HepG2 (cell line): Measurements from ENCODE around the gene DCAF4L1. TPM values are rescaled to one million over a fixed set of nuclear protein-coding genes. Genes with fewer than 3 reads are reported as not detected.

Experiments used
- ATAC-seq: fragments of 200-7000 bp; cut with Tn5 transposase; 3 replicates; pipeline ENCODE4 v1.9.1; 2020; ENCODE audit warnings: mild to moderate bottlenecking, moderate library complexity
- BruUV-seq: library from RNA; stranded (reverse); fragments of 400-500 nt; replicated peaks from 2 replicates; lab custom pipeline; 2021; lab: Mats Ljungman, UMichigan
- CTCF ChIA-PET: fragments of 300-600 bp; formaldehyde crosslinking; extraction: SDS; loops from one replicate; lab custom pipeline; 2021; ENCODE audit warnings: low total read pairs, inconsistent platforms, low intra/inter-chr PET ratio; lab: Yijun Ruan, JAX
- POLR2A ChIA-PET: fragments of 350-600 bp; sonication (Branson Sonifier 250); formaldehyde crosslinking; loops from one replicate; lab custom pipeline; 2020; ENCODE audit warnings: antibody characterized with exemption, inconsistent platforms; lab: Yijun Ruan, JAX
- DNase-seq: peaks from one replicate; pipeline ENCODE4 v3.0.0-alpha.2; 2015; ENCODE audit warnings: low spot score
- FAIRE-seq: peaks from 3 replicates; lab custom pipeline; 2011; peaks lifted over from hg19 to GRCh38; lab: Jason Lieb, UNC
- H2AFZ ChIP-seq: one replicate; pipeline ENCODE4 v1.6.1; 2011; ENCODE audit warnings: low read length, inconsistent platforms
- H3K27ac ChIP-seq: fragments of 300-600 bp; 3 replicates; pipeline ENCODE4 v1.8.0; 2011; ENCODE audit warnings: mixed run types, mild to moderate bottlenecking, mixed read lengths, low read length, inconsistent platforms; ENCODE audit not compliant: insufficient read depth; ENCODE audit errors: extremely low read length
- H3K27me3 ChIP-seq, 2 experiments: fragments of 200-600 bp in 1 of 2; 2 replicates in 1 of 2; 3 replicates in 1 of 2; pipeline versions ENCODE4 v1.6.0 to v1.8.0; 2011; ENCODE audit warnings: low read length in 2 of 2, mild to moderate bottlenecking in 2 of 2, moderate library complexity in 2 of 2, inconsistent platforms in 1 of 2; ENCODE audit not compliant: insufficient read depth in 2 of 2, control insufficient read depth in 1 of 2
- H3K36me3 ChIP-seq, 2 experiments: fragments of 200-600 bp in 1 of 2; replicated peaks in 1 of 2; 2 replicates in 1 of 2; 3 replicates in 1 of 2; pipeline versions ENCODE4 v1.5.1 to v1.8.0; 2011; ENCODE audit warnings: low read length in 2 of 2, inconsistent platforms in 1 of 2; ENCODE audit not compliant: insufficient read depth in 2 of 2, control insufficient read depth in 1 of 2
- H3K4me1 ChIP-seq: 2 replicates; pipeline ENCODE4 v1.5.1; 2012; ENCODE audit warnings: low read length, inconsistent platforms; ENCODE audit not compliant: insufficient read depth
- H3K4me2 ChIP-seq: 2 replicates; pipeline ENCODE4 v1.6.0; 2011; ENCODE audit warnings: low read depth, low read length, inconsistent platforms
- H3K4me3 ChIP-seq, 3 experiments: fragments of 200-600 bp in 1 of 3; sonication (generic), shearing (Covaris generic) in 1 of 3; replicated peaks in 1 of 3; 2 replicates each; pipeline ENCODE4 v1.5.1; 2011 to 2016; ENCODE audit warnings: low read length in 3 of 3, inconsistent platforms in 2 of 3, low read depth in 2 of 3, mild to moderate bottlenecking in 2 of 3, control low read depth in 1 of 3, mixed read lengths in 1 of 3; ENCODE audit not compliant: insufficient read depth in 1 of 3
- H3K79me2 ChIP-seq: one replicate; pipeline ENCODE4 v1.6.1; 2011; ENCODE audit warnings: low read length, inconsistent platforms; ENCODE audit not compliant: insufficient read depth
- H3K9ac ChIP-seq: 2 replicates; pipeline ENCODE4 v1.6.0; 2011; ENCODE audit warnings: mild to moderate bottlenecking, low read depth, low read length, inconsistent platforms; ENCODE audit not compliant: insufficient read depth
- H3K9me3 ChIP-seq: 2 replicates; pipeline ENCODE4 v1.5.1; 2012; ENCODE audit warnings: mild to moderate bottlenecking, low read length
- H4K20me1 ChIP-seq: 2 replicates; pipeline ENCODE4 v1.6.0; 2011; ENCODE audit warnings: inconsistent platforms, mild to moderate bottlenecking, low read length, moderate library complexity; ENCODE audit not compliant: insufficient read depth
- CTCF ChIP-seq: sonication (generic); formaldehyde crosslinking; IDR thresholded peaks from 2 replicates; pipeline ENCODE4 v1.5.0; 2020; ENCODE audit warnings: mild to moderate bottlenecking, missing genetic modification reagents, moderate library complexity
- MAFF ChIP-seq: IDR thresholded peaks from 2 replicates; pipeline ENCODE4 v1.6.1; 2011; ENCODE audit warnings: low read depth, low read length, improper control_type of control experiment
- MAFG ChIP-seq: sonication (generic); formaldehyde crosslinking; IDR thresholded peaks from 2 replicates; pipeline ENCODE4 v1.5.1; 2020; ENCODE audit warnings: mild to moderate bottlenecking, missing genetic modification reagents
- MAFK ChIP-seq, 2 experiments: IDR thresholded peaks in 1 of 2; conservative IDR thresholded peaks in 1 of 2; 2 replicates each; pipeline ENCODE4 v1.6.1; 2011; ENCODE audit warnings: improper control_type of control experiment in 2 of 2, low read length in 2 of 2
- NFE2L2 ChIP-seq: fragments of 150-350 bp; IDR thresholded peaks from 2 replicates; pipeline ENCODE4 v1.6.1; 2014; ENCODE audit warnings: low read length
- RFX5 ChIP-seq: IDR thresholded peaks from 2 replicates; pipeline ENCODE4 v1.6.1; 2011; ENCODE audit warnings: low read depth, low read length, improper control_type of control experiment
- SIX4 ChIP-seq: sonication (generic); formaldehyde crosslinking; IDR thresholded peaks from 2 replicates; pipeline ENCODE4 v1.4.0; 2020; ENCODE audit warnings: missing genetic modification reagents
- STAG1 ChIP-seq: sonication (generic); formaldehyde crosslinking; IDR thresholded peaks from 2 replicates; pipeline ENCODE4 v1.4.0; 2020; ENCODE audit warnings: missing genetic modification reagents
- ZFP36L2 ChIP-seq: sonication (generic); formaldehyde crosslinking; IDR thresholded peaks from 2 replicates; pipeline ENCODE4 v1.4.0; 2020; ENCODE audit warnings: missing genetic modification reagents
- ZNF354B ChIP-seq: sonication (generic); formaldehyde crosslinking; IDR thresholded peaks from 2 replicates; pipeline ENCODE4 v1.8.0; 2022; ENCODE audit warnings: mild to moderate bottlenecking, missing genetic modification reagents
- ZNF713 ChIP-seq: sonication (generic); formaldehyde crosslinking; IDR thresholded peaks from 2 replicates; pipeline ENCODE4 v1.4.0; 2020; ENCODE audit warnings: mild to moderate bottlenecking, missing genetic modification reagents
- ZSCAN20 ChIP-seq: sonication (generic); formaldehyde crosslinking; IDR thresholded peaks from 2 replicates; pipeline ENCODE4 v1.4.0; 2020; ENCODE audit warnings: missing genetic modification reagents, mild to moderate bottlenecking, borderline replicate concordance
- WGBS: methylation state at CpG from one replicate; pipeline ENCODE4 v1.1.6; 2017; ENCODE audit warnings: low lambda C conversion rate; 5-methylcytosine and 5-hydroxymethylcytosine counted together
- in situ Hi-C: cut with HindIII; loops from 2 replicates; pipeline ENCODE4 v1.10.0; 2017; ENCODE audit warnings: low pct_unique_long_range_greater_than_20kb; ENCODE audit not compliant: extremely low pct_ligation_motif_present
- intact Hi-C: fragments of 100-400 bp; cut with micrococcal nuclease; formaldehyde crosslinking; loops from one replicate; pipeline ENCODE4 v1.10.0; 2022; ENCODE audit not compliant: unreplicated experiment
- polyA plus RNA-seq, 8 experiments: library from polyadenylated mRNA; depleted of rRNA in 3 of 8; stranded (reverse) in 7 of 8; unstranded in 1 of 8; fragments of >200 nt; fragmentation: Illumina TruSeq in 4 of 8; extraction: Trizol in 4 of 8; gene quantifications; 2 replicates each; pipeline versions ENCODE4 v1.2.1 to v1.2.3, GENCODE V29; 2011 to 2016; ENCODE audit warnings: low read depth in 4 of 8, missing spikeins in 1 of 8, mixed read lengths in 1 of 8; ENCODE audit not compliant: insufficient read depth in 1 of 8
- total RNA-seq, 5 experiments: library from RNA; depleted of rRNA; stranded (reverse); fragments of >200 nt; fragmentation: Illumina TruSeq; extraction: Trizol; gene quantifications; 2 replicates each; pipeline ENCODE4 v1.2.3, GENCODE V29; 2016; ENCODE audit warnings: low read depth in 1 of 5
- TF ChIP-seq, protein P1 (sequence below): sonication (generic); formaldehyde crosslinking; IDR thresholded peaks from 2 replicates; pipeline ENCODE4 v1.5.0; 2020; ENCODE audit warnings: missing genetic modification reagents

Gene DCAF4L1
- total and polyA plus RNA-seq, 2 of the 13 experiments (the other 11 are each of a cell fraction or from before 2014, with no cell fraction given) = 0.05 to 0.09 TPM

GRCh38 chr4:41957634-41958033 is 23.9 kb upstream of the DCAF4L1 start:
- Histone ChIP-seq H3K9me3 (no peaks in the 10 kb centered on the region), H3K79me2 (no peaks in the 10 kb centered on the region), H4K20me1 (no peaks in the 10 kb centered on the region), H3K27me3 (no peaks in the 10 kb centered on the region), H3K27ac (no peak overlapping the region), H3K36me3 (peaks cover 2 to 13% of the 10 kb centered on the region in 2 experiments; a peak in 4 of 5 replicates), H2AFZ (no peak overlapping the region), H3K4me3 (no peak overlapping the region), H3K9ac (no peak overlapping the region), H3K4me2 (no peak overlapping the region), H3K4me1 (no peaks in the 10 kb centered on the region)
- peak; percentile 27 for DNase-seq
- TSS peak; percentile 23 for BruUV-seq
- TF ChIP-seq STAG1 (CRISPR knock-in tag) (peak; percentile 49), ZFP36L2 (CRISPR knock-in tag) (no peak), ZNF713 (CRISPR knock-in tag) (no peak), ZSCAN20 (no peak), MAFK (conservative IDR thresholded peaks at IDR 0.05 in 1 of 2, IDR thresholded peaks at IDR 0.05 in 1 of 2; ENCODE audit: low read length in 2 of 2) (peak; percentile 100), CTCF (CRISPR knock-in tag) (peak; percentile 53), SIX4 (CRISPR knock-in tag) (no peak), RFX5 (peak; percentile 25; the same call in 1 of the 2 replicates), ZNF354B (CRISPR knock-in tag) (no peak), MAFF (peak; percentile 100), NFE2L2 (peak; percentile 50; the same call in 1 of the 2 replicates), MAFG (CRISPR knock-in tag) (peak; percentile 83)
- TF ChIP-seq, protein P1, sequence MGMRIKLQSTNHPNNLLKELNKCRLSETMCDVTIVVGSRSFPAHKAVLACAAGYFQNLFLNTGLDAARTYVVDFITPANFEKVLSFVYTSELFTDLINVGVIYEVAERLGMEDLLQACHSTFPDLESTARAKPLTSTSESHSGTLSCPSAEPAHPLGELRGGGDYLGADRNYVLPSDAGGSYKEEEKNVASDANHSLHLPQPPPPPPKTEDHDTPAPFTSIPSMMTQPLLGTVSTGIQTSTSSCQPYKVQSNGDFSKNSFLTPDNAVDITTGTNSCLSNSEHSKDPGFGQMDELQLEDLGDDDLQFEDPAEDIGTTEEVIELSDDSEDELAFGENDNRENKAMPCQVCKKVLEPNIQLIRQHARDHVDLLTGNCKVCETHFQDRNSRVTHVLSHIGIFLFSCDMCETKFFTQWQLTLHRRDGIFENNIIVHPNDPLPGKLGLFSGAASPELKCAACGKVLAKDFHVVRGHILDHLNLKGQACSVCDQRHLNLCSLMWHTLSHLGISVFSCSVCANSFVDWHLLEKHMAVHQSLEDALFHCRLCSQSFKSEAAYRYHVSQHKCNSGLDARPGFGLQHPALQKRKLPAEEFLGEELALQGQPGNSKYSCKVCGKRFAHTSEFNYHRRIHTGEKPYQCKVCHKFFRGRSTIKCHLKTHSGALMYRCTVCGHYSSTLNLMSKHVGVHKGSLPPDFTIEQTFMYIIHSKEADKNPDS = no peak
- FAIRE-seq = no peak
- CTCF ChIA-PET = no interaction called here
- ATAC-seq = no peak
- POLR2A ChIA-PET = no interaction called here
- 64% methylated on average over 1 of the region's 1 CpG for WGBS
- intact Hi-C loops (no loop called here), in situ Hi-C loops (no loop called here)
